ENCODE results near the gene DCAF17.

- TF ChIP-seq, protein P1, sequence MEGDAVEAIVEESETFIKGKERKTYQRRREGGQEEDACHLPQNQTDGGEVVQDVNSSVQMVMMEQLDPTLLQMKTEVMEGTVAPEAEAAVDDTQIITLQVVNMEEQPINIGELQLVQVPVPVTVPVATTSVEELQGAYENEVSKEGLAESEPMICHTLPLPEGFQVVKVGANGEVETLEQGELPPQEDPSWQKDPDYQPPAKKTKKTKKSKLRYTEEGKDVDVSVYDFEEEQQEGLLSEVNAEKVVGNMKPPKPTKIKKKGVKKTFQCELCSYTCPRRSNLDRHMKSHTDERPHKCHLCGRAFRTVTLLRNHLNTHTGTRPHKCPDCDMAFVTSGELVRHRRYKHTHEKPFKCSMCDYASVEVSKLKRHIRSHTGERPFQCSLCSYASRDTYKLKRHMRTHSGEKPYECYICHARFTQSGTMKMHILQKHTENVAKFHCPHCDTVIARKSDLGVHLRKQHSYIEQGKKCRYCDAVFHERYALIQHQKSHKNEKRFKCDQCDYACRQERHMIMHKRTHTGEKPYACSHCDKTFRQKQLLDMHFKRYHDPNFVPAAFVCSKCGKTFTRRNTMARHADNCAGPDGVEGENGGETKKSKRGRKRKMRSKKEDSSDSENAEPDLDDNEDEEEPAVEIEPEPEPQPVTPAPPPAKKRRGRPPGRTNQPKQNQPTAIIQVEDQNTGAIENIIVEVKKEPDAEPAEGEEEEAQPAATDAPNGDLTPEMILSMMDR (conservative IDR thresholded peaks at IDR 0.05; ENCODE audit: low read length), result no peak
- no peak for TF ChIP-seq EZH2phosphoT487 (IDR thresholded peaks at IDR 0.05; ENCODE audit: borderline replicate concordance, low read depth, low read length)
These were observed 40.5 kb upstream of the DCAF17 start for GRCh38 chr2:171393487-171393886.
